AG09319 (cell line): ENCODE measurements around the gene KRTAP1-3.

Experiments used
- DNase-seq: peaks from one replicate; pipeline ENCODE4 v3.0.0-alpha.2; 2010; ENCODE audit warnings: low read depth; ENCODE audit errors: extremely low read depth
- TF ChIP-seq, protein P1 (sequence below): IDR thresholded peaks from 2 replicates; pipeline ENCODE4 v1.5.1; 2011; ENCODE audit warnings: low read depth, mild to moderate bottlenecking, inconsistent platforms, low read length, moderate library complexity

KRTAP1-3 gene

DNA sequence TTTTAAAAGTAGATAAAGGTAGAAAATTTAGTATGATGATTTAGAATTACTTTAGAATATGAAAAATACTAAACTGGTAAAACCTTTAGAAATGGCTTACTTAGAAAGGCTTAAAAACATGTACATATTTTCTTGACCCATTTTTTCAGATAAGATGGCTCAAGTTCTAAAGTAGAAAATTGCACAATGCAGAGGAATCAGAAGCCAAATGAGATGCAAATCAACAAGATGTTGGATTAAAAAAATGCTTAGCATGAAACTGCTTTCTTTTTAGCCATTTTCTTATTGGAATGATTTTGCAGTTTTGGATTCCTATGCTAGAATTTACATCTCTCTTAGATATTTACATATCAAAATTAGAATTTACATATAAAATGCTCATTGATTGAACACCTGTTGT lies 24.2 kb downstream of the KRTAP1-3 start:
- DNase-seq: no peak
- TF ChIP-seq, protein P1, sequence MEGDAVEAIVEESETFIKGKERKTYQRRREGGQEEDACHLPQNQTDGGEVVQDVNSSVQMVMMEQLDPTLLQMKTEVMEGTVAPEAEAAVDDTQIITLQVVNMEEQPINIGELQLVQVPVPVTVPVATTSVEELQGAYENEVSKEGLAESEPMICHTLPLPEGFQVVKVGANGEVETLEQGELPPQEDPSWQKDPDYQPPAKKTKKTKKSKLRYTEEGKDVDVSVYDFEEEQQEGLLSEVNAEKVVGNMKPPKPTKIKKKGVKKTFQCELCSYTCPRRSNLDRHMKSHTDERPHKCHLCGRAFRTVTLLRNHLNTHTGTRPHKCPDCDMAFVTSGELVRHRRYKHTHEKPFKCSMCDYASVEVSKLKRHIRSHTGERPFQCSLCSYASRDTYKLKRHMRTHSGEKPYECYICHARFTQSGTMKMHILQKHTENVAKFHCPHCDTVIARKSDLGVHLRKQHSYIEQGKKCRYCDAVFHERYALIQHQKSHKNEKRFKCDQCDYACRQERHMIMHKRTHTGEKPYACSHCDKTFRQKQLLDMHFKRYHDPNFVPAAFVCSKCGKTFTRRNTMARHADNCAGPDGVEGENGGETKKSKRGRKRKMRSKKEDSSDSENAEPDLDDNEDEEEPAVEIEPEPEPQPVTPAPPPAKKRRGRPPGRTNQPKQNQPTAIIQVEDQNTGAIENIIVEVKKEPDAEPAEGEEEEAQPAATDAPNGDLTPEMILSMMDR: no peak

DNA sequence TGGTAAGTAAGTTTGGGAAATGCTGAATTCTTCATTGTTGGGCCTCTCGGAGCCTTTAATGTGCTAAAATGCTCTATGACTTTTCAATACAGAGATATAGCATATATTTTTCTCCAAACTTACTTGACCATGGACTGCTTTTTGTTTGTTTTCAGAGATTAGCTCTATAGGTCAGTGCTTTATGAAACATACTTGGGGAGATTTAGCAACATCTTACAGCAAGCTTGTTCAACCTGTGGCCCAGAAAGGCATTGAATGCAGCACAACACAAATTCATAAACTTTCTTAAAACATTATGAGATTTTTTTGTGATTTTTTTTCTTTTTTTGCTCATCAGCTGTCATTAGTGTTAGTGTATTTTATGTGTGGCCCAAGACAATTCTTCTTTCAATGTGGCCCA lies 24.7 kb downstream of the KRTAP1-3 start:
- TF ChIP-seq, protein P1: no peak

DNA sequence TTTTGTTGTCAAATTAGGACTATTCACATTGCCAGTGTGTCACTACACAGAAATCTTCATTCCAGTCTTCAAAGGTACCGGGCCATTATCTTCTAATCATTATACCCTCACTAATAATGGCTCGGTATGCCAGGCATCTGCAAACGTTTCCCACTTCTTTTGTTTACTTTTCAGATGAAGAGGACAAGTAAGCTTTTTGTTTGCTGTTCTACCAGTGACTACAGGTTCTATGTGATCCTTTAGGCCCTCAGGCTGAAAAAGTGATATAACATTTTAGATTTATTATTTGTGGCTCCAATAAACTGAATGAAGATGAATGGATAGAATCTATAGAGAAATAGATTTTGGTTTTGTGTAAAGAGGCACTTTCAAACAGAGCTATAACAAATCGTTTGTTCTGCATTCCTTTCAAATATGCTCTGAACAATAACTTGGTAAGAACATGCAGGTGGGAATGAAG lies 25.3 kb downstream of the KRTAP1-3 start:
- DNase-seq: no peak
- TF ChIP-seq, protein P1: no peak

More for the DNA sequence above, 24.7 kb downstream of the KRTAP1-3 start:
- DNase-seq: no peak

DNA sequence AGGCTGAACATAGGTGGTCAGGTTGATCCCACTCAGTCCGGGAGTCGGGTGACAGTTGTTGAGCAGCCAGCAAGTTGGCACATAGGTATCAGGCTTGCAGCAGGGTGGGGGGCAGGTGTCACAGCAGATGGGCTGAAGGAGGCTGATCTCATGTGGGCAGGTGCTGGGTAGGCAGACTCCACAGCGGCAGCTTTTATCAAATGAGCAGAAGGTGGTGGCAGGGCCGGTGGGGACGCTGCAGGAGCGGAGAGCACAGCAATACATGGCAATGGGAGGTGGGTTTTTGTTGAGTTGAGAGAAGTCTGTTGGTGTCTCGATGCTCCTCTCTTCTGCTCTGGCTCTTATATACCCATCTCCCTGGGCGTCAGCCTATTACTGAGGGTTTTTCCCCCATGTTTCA lies 25.9 kb downstream of the KRTAP1-3 start, which contains the start of gene KRTAP3-1:
TSS of gene KRTAP3-1 (minus strand) at position 318 of the 400 bp plus-strand sequence. CDS start at position 264, 54 bp downstream.
- TF ChIP-seq, protein P1: no peak
- DNase-seq: no peak

DNA sequence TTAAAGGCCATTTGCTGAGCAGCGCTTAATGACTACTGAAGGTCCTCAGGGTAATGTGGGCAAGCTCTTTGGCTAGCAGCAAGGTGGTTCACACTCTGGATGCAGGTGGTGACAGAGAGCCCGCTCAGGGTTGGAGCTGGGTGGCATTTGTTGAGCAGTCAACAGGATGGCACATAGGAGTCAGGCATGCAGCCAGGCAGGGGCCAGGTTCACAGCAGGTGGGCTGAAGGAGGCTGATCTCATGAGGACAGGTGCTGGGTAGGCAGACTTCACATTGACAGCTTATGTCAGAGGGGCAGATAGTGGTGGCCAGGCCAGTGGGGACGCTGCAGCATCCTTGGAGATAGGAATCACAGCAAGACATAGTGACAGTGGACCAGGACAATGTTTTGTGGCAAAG lies 30.3 kb downstream of the KRTAP1-3 start:
- DNase-seq: no peak
- TF ChIP-seq, protein P1: no peak

DNA sequence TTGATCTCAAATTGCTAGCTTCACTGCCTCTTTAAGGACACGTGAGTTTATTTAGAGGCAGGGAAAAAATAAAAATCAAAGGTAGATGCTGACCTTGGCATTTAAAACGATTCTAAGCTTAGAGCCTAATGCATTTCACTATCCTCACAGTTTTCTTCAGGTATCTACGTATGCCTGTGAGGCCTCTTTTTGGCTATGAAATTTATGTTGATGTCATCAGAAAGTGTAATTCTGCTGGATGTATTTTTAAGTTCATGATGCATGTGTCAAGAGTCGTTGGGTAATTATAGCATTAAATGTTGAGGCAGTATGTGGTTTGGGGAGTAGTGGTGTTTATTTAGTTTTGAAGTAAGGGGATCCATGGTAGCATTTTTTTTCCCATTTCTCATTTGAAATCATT lies 30.7 kb downstream of the KRTAP1-3 start:
- TF ChIP-seq, protein P1: no peak
- DNase-seq: no peak

DNA sequence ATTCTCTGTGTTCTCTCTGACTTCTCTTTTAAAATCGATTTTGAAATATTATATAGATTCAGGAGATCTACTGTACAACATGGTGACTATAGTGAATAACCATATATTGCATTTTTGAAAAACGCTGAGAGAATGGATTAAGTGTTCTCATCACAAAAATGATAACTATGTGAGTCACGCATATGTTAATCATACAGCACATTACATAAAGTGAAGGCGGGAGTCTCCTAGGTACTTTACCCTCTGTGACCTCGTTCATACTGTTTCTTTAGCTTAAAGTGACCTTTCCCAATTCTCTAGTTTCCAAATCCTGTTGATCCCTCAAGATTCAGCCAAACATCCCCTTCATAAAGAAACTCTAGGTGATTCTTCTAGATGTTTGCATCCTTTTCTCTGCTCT lies 31.9 kb downstream of the KRTAP1-3 start:
- DNase-seq: no peak
- TF ChIP-seq, protein P1: no peak
